Right atrium auricular region (tissue), 2 donors: ENCODE data around the gene OTUD5. TPM values are rescaled to one million over a fixed set of nuclear protein-coding genes. Genes with fewer than 3 reads are reported as not detected.

ENCODE experiments used
- DNase-seq: peaks from one replicate; pipeline ENCODE4 v3.0.0-alpha.2; 2019; ENCODE audit warnings: low spot score
- H3K27ac ChIP-seq, 2 donors: fragments of 200-600 bp; sonication (generic); 1 replicate in 1 of 2; 2 replicates in 1 of 2; pipeline ENCODE4 v1.5.1; 2016 to 2019
- H3K27me3 ChIP-seq, 2 donors: fragments of 200-600 bp; sonication (generic); one replicate each; pipeline versions ENCODE4 v1.5.1 to v1.6.0; 2017 to 2019
- H3K36me3 ChIP-seq: fragments of 200-600 bp; sonication (generic); one replicate; pipeline ENCODE4 v1.5.1; 2016
- H3K4me1 ChIP-seq, 2 donors: fragments of 200-600 bp; sonication (generic); one replicate each; pipeline versions ENCODE4 v1.5.1 to v1.6.0; 2017 to 2019
- H3K4me3 ChIP-seq, 2 donors: fragments of 200-600 bp; sonication (generic); 1 replicate in 1 of 2; 2 replicates in 1 of 2; pipeline ENCODE4 v1.5.1; 2017 to 2019; ENCODE audit warnings: mild to moderate bottlenecking in 1 of 2, moderate library complexity in 1 of 2
- H3K9me3 ChIP-seq, 2 donors: fragments of 200-600 bp; sonication (generic); one replicate each; pipeline ENCODE4 v1.5.1; 2019
- CTCF ChIP-seq, 2 donors: fragments of 200-600 bp; sonication (generic); IDR thresholded peaks; one replicate each; pipeline ENCODE4 v1.5.1; 2019; ENCODE audit warnings: antibody characterized with exemption in 2 of 2
- total RNA-seq, 2 donors: library from RNA; depleted of rRNA; stranded (reverse); fragments of >200 nt; gene quantifications; one replicate each; pipeline ENCODE4 v1.1.0, GENCODE V29; 2016

The OTUD5 gene
- total RNA-seq: 10 to 100 TPM; 15.4 to 23.9 TPM

- H3K4me1 ChIP-seq: peaks cover 0 to 31% of the 10 kb centered on the region in 2 donors
- H3K4me3 ChIP-seq: peak within 1 kb of the TSS; percentile 62 to 65
Observed at GRCh38 chrX:48957477-48957826, at the start of gene OTUD5. Gene OTUD5, minus strand, starts transcription at chrX:48957607. Its CDS starts 37 bp downstream, at chrX:48957570.

GRCh38 chrX:49003696-49004095, 46.3 kb upstream of the OTUD5 start:
- no peak for TF ChIP-seq CTCF (IDR thresholded peaks at IDR 0.05)
- no peak overlapping the region for H3K4me3 ChIP-seq
- no peaks in the 10 kb centered on the region for H3K27me3 ChIP-seq
- no peak overlapping the region for H3K27ac ChIP-seq
- DNase-seq: no peak
- no peaks in the 10 kb centered on the region for H3K9me3 ChIP-seq
- H3K4me1 ChIP-seq: peaks cover 0 to 7% of the 10 kb centered on the region in 2 donors
- no peaks in the 10 kb centered on the region for H3K36me3 ChIP-seq

More at GRCh38 chrX:48957477-48957826, at the start of gene OTUD5:
- Histone ChIP-seq H3K27me3 (no peaks in the 10 kb centered on the region), H3K27ac (peak within 1 kb of the TSS; percentile 90 to 98), H3K36me3 (peaks cover 14% of the 10 kb centered on the region), H3K9me3 (no peaks in the 10 kb centered on the region)
- TF ChIP-seq CTCF (IDR thresholded peaks at IDR 0.05): no peak
- DNase-seq: no peak

GRCh38 chrX:49002091-49002935, 44.9 kb upstream of the OTUD5 start, which contains the start of gene GRIPAP1:
Gene GRIPAP1, minus strand, starts transcription at chrX:49002264. Its CDS starts 35 bp downstream, at chrX:49002229.
- no peak for TF ChIP-seq CTCF (IDR thresholded peaks at IDR 0.05)
- peaks cover 0 to 7% of the 10 kb centered on the region in 2 donors for H3K4me1 ChIP-seq
- no peaks in the 10 kb centered on the region for H3K27me3 ChIP-seq
- H3K9me3 ChIP-seq: no peaks in the 10 kb centered on the region
- DNase-seq: peak; percentile 65
- peak within 1 kb of the TSS; percentile 60 to 66 for H3K27ac ChIP-seq
- H3K36me3 ChIP-seq: no peaks in the 10 kb centered on the region
- peak within 1 kb of the TSS; percentile 58 to 63 for H3K4me3 ChIP-seq

- Histone ChIP-seq H3K9me3 (no peaks in the 10 kb centered on the region), H3K4me1 (peaks cover 0 to 7% of the 10 kb centered on the region in 2 donors), H3K27me3 (no peaks in the 10 kb centered on the region), H3K27ac (peak overlapping the region; percentile 60 to 66), H3K4me3 (peak overlapping the region; percentile 58 to 63), H3K36me3 (no peaks in the 10 kb centered on the region)
- no peak for TF ChIP-seq CTCF (IDR thresholded peaks at IDR 0.05)
- no peak for DNase-seq
Observed at GRCh38 chrX:49001521-49002090, 44.2 kb upstream of the OTUD5 start.

DNA sequence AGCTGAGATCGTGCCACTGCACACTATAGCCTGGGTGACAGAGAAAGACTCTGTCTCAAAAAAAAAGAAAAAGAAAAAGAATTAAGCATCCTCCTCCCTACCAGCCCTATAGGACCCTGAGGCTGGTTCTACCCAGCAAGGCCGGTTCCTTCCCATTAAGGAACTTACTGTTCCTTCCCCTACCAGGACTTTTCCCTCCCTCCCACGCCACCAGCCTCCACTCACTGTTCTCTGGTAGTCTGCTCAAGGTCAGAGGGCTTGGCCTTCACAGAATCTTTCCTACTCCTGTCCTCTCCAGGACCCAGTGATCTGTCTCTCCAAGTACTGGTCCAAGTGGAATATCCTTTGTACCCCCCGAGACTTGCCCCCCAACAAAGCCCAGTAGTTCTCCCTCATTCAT, 43.2 kb upstream of the OTUD5 start:
- H3K4me3 ChIP-seq: no peak overlapping the region
- TF ChIP-seq CTCF (IDR thresholded peaks at IDR 0.05): no peak

More for the DNA sequence above, 43.2 kb upstream of the OTUD5 start:
- Histone ChIP-seq H3K4me1 (peaks cover 0 to 7% of the 10 kb centered on the region in 2 donors), H3K36me3 (no peaks in the 10 kb centered on the region), H3K27ac (no peak overlapping the region), H3K9me3 (no peaks in the 10 kb centered on the region), H3K27me3 (no peaks in the 10 kb centered on the region)
- no peak for DNase-seq
